Retinal pigment epithelial cell (primary cell): ENCODE measurements around the gene KMT2B.
A peak's percentile ranks its signal among the peaks of the same experiment; 100 is the strongest.

Source experiments
- DNase-seq: peaks from one replicate; pipeline ENCODE4 v3.0.0-alpha.2; 2010; ENCODE audit warnings: low read depth
- H3K4me3 ChIP-seq: 2 replicates; pipeline ENCODE4 v1.5.1; 2011; ENCODE audit warnings: mild to moderate bottlenecking, low read length, control low read depth, moderate library complexity
- CTCF ChIP-seq: conservative IDR thresholded peaks from 2 replicates; pipeline ENCODE4 v1.5.1; 2011; ENCODE audit warnings: low read depth, low read length, control low read depth, inconsistent platforms

The KMT2B gene, protein sequence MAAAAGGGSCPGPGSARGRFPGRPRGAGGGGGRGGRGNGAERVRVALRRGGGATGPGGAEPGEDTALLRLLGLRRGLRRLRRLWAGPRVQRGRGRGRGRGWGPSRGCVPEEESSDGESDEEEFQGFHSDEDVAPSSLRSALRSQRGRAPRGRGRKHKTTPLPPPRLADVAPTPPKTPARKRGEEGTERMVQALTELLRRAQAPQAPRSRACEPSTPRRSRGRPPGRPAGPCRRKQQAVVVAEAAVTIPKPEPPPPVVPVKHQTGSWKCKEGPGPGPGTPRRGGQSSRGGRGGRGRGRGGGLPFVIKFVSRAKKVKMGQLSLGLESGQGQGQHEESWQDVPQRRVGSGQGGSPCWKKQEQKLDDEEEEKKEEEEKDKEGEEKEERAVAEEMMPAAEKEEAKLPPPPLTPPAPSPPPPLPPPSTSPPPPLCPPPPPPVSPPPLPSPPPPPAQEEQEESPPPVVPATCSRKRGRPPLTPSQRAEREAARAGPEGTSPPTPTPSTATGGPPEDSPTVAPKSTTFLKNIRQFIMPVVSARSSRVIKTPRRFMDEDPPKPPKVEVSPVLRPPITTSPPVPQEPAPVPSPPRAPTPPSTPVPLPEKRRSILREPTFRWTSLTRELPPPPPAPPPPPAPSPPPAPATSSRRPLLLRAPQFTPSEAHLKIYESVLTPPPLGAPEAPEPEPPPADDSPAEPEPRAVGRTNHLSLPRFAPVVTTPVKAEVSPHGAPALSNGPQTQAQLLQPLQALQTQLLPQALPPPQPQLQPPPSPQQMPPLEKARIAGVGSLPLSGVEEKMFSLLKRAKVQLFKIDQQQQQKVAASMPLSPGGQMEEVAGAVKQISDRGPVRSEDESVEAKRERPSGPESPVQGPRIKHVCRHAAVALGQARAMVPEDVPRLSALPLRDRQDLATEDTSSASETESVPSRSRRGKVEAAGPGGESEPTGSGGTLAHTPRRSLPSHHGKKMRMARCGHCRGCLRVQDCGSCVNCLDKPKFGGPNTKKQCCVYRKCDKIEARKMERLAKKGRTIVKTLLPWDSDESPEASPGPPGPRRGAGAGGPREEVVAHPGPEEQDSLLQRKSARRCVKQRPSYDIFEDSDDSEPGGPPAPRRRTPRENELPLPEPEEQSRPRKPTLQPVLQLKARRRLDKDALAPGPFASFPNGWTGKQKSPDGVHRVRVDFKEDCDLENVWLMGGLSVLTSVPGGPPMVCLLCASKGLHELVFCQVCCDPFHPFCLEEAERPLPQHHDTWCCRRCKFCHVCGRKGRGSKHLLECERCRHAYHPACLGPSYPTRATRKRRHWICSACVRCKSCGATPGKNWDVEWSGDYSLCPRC (N-terminal part only)

DNA sequence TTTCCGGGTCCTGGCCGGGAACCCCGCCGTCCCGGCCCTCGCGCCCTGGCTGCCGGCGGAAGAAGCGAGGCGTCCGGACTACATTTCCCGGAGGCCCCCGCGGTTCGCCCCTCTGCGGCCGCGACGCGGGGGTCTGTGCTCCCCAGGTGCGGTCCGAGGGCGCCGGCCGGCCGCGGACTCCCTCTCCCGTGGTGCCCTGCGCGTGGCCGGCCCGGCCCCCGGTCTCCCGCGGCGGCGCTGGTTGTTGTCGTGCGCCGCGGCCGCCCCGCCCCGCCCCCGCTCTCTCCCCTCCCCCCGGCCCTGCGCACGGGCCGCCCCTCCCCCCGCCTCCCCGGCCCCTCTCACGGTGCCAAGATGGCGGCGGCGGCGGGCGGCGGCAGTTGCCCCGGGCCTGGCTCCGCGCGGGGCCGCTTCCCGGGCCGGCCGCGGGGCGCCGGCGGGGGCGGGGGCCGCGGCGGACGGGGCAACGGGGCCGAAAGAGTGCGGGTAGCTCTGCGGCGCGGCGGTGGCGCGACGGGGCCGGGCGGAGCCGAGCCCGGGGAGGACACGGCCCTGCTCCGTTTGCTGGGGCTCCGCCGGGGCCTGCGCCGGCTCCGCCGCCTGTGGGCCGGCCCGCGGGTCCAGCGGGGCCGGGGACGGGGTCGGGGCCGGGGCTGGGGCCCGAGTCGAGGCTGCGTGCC lies at the start of gene KMT2B:
KMT2B (plus strand) TSS at position 339 of the 680 bp plus-strand sequence; CDS start at position 355, 16 bp downstream.
- peak within 1 kb of the TSS; percentile 81 for H3K4me3 ChIP-seq
- no peak for DNase-seq
- no peak for TF ChIP-seq CTCF

DNA sequence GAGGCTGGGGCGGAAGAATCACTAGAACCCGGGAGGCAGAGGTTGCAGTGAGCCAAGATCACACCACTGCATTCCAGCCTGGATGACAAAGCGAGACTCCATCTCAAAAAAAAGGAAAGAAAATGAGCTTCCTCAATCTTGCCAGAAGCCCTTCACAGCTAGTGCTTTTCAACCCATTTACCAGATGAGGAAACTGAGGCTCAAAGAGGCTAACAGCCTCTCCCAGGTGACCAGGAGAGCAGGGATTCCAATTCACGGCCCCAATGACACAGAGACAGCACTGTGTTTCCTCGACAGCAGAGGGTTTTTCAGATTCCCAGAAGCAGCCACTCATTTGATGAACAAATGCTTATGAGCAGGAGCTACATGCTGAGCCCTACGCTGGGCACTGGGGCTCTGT lies 48.2 kb upstream of the KMT2B start:
- TF ChIP-seq CTCF, result no peak
- no peak overlapping the region for H3K4me3 ChIP-seq

GRCh38 chr19:35669974-35670373 lies 47.8 kb upstream of the KMT2B start:
- DNase-seq, result no peak
- H3K4me3 ChIP-seq, result no peak overlapping the region
- TF ChIP-seq CTCF, result no peak

More for the DNA sequence above, 48.2 kb upstream of the KMT2B start:
- DNase-seq, result no peak

- DNase-seq, result no peak
- no peak for TF ChIP-seq CTCF
- H3K4me3 ChIP-seq, result no peak overlapping the region
Observed at GRCh38 chr19:35670686-35671085, 47.1 kb upstream of the KMT2B start.

DNA sequence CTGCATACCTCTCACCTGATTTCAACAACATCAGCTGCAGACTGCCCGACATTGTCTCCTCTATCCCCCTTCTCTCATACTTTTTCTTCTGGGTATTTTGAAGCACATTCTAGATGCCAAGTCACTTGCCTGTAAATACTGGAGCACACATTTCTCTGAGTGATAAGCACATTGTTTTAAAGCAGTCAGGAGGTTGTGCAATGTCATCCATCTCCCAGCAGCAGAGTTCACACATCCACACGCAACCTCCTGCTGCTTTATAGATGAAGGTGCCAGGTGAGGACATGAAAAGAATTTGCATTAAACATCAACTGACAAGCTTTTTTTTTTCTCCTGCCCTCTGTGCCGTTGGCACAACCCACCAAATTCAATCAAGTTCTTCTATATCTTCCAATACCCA lies 46.0 kb upstream of the KMT2B start:
- TF ChIP-seq CTCF, result no peak
- no peak for DNase-seq

DNA sequence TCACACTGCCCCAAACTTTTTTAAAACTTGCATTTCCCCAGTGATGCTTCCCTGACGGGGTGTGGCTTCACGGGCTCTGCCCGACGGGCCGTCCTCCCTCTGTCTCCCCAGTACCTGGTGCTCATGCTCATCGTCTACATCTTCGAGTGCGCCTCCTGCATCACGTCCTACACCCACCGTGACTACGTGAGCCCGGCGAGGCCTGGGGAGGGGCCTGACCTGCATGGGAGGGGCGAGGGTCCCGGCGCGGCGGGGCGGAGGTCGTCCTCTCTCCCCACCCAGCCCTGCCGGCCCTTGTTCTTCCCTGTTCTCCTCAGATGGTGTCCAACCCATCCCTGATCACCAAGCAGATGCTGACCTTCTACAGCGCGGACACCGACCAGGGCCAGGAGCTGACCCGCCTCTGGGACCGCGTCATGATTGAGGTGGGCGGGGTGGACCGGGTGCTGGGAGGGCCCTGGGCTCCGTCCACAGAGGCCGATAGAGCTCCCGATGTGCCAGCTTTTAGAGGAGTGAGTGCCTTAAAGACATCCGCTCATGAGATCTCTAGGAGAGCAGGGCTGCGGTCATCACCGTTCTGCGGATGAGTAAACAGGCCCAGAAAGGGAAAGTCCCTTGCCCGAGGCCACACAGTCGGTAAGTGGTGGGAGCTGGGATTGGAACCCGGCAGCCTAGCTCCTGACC lies 44.5 kb upstream of the KMT2B start:
- peak overlapping the region; percentile 33 for H3K4me3 ChIP-seq
- no peak for TF ChIP-seq CTCF
- no peak for DNase-seq

More for the DNA sequence above, 46.0 kb upstream of the KMT2B start:
- no peak overlapping the region for H3K4me3 ChIP-seq
